ENCODE measurements around the gene KANK3. TPM values are rescaled to one million over a fixed set of nuclear protein-coding genes. Genes with fewer than 3 reads are reported as not detected.

The KANK3 gene
- total and polyA plus RNA-seq, 9 of the 15 experiments (the other 6 are each of a cell fraction or from before 2014, with no cell fraction given): 0.03 to 0.40 (median 0.08) TPM; not detected in 6

GRCh38 chr19:8307965-8308866, 34.8 kb downstream of the KANK3 start, which contains the start of gene CD320 (continued):
- no peak for TF ChIP-seq CEBPZ (IDR thresholded peaks at IDR 0.05; ENCODE audit: borderline replicate concordance, low read depth, low read length)
- TF ChIP-seq ARID2 (IDR thresholded peaks at IDR 0.05): no peak
- TF ChIP-seq ETS2 (tag; IDR thresholded peaks at IDR 0.05; ENCODE audit: borderline replicate concordance, poor library complexity, severe bottlenecking): no peak
- no peak for TF ChIP-seq BRD9 (IDR thresholded peaks at IDR 0.05; ENCODE audit: low read depth, partially characterized antibody)
- TF ChIP-seq MEF2A (IDR thresholded peaks at IDR 0.05; ENCODE audit: control insufficient read depth, low read depth, low read length): no peak
- TF ChIP-seq MCM5 (IDR thresholded peaks at IDR 0.05; ENCODE audit: low read depth): no peak
- no peak for TF ChIP-seq HNRNPH1 (optimal IDR thresholded peaks at IDR 0.05; ENCODE audit: low read depth, low read length)
- TF ChIP-seq NR2F6 (CRISPR knock-in tag; IDR thresholded peaks at IDR 0.05): no peak
- TF ChIP-seq PURB (CRISPR knock-in tag; IDR thresholded peaks at IDR 0.05; ENCODE audit: low read depth): no peak
- TF ChIP-seq RBM15 (IDR thresholded peaks at IDR 0.05; ENCODE audit: insufficient read depth, low read length): no peak
- TF ChIP-seq CCNT2 (IDR thresholded peaks at IDR 0.05; ENCODE audit: borderline replicate concordance, extremely low read depth, insufficient read length, low read depth, low read length): peak; percentile 96
- TF ChIP-seq LARP7 (IDR thresholded peaks at IDR 0.05): no peak
- TF ChIP-seq NFYB (IDR thresholded peaks at IDR 0.05; ENCODE audit: extremely low read depth, insufficient read length): peak; percentile 55
- TF ChIP-seq HDAC6 (IDR thresholded peaks at IDR 0.05; ENCODE audit: low read depth, low read length): no peak
- peak; percentile 83; the same call in 1 of the 2 replicates for TF ChIP-seq MTA3 (IDR thresholded peaks at IDR 0.05; ENCODE audit: borderline replicate concordance)
- TF ChIP-seq RBM14 (IDR thresholded peaks at IDR 0.05; ENCODE audit: borderline replicate concordance, insufficient read depth, low read depth, low read length): 0 out of 2 replicates have a peak, but pooled peaks have one; percentile 77
- TF ChIP-seq TRIM24 (IDR thresholded peaks at IDR 0.05): no peak
- TF ChIP-seq NFE2 (IDR thresholded peaks at IDR 0.05; ENCODE audit: low read depth): peak; percentile 73
- TF ChIP-seq CBX2 (IDR thresholded peaks at IDR 0.05; ENCODE audit: insufficient read depth, low read length, poor library complexity, severe bottlenecking): no peak
- TF ChIP-seq ID3 (CRISPR knock-in tag; IDR thresholded peaks at IDR 0.05): no peak
- TF ChIP-seq ID3 (tag; IDR thresholded peaks at IDR 0.05): no peak; the same call in 1 of the 2 replicates

Measured in K562 (cell line).